HG03575 (cell line): ENCODE results near the gene CMTM8.

Source experiments
- ATAC-seq: cut with Tn5 transposase; IDR thresholded peaks from one replicate; pipeline ENCODE4 v1.9.1; 2021; ENCODE audit not compliant: unreplicated experiment, insufficient number of reproducible peaks, low FRiP score; ENCODE audit errors: extremely low read depth

Gene CMTM8

GRCh38 chr3:32258869-32259268 lies 20.4 kb downstream of the CMTM8 start:
- ATAC-seq = no peak

- no peak for ATAC-seq
Measured at GRCh38 chr3:32261545-32261944, 23.1 kb downstream of the CMTM8 start.

- ATAC-seq = no peak
Measured at GRCh38 chr3:32262201-32262600, 23.7 kb downstream of the CMTM8 start.

- ATAC-seq = no peak
Measured at GRCh38 chr3:32274306-32274705, 35.8 kb downstream of the CMTM8 start.

GRCh38 chr3:32275506-32275905 lies 37.0 kb downstream of the CMTM8 start:
- ATAC-seq = no peak

- ATAC-seq = no peak
Measured at GRCh38 chr3:32276279-32276841, 37.9 kb downstream of the CMTM8 start.

- ATAC-seq = no peak
Measured at GRCh38 chr3:32278714-32279113, 40.2 kb downstream of the CMTM8 start.

GRCh38 chr3:32280262-32280910 lies 41.9 kb downstream of the CMTM8 start:
- no peak for ATAC-seq

GRCh38 chr3:32281570-32282106 lies 43.2 kb downstream of the CMTM8 start:
- ATAC-seq = no peak

GRCh38 chr3:32282578-32283154 lies 44.2 kb downstream of the CMTM8 start:
- no peak for ATAC-seq

GRCh38 chr3:32283304-32283703 lies 44.8 kb downstream of the CMTM8 start:
- no peak for ATAC-seq

- no peak for ATAC-seq
Measured at GRCh38 chr3:32284443-32285212, 46.1 kb downstream of the CMTM8 start.

- ATAC-seq = no peak
Measured at GRCh38 chr3:32285891-32286290, 47.4 kb downstream of the CMTM8 start.

GRCh38 chr3:32288819-32289218 lies 50.3 kb downstream of the CMTM8 start:
- ATAC-seq = no peak

- no peak for ATAC-seq
Measured at GRCh38 chr3:32290619-32291018, 52.1 kb downstream of the CMTM8 start.

GRCh38 chr3:32292085-32292796 lies 53.8 kb downstream of the CMTM8 start:
- no peak for ATAC-seq

GRCh38 chr3:32293903-32294302 lies 55.4 kb downstream of the CMTM8 start:
- no peak for ATAC-seq

GRCh38 chr3:32296251-32297204 lies 58.0 kb downstream of the CMTM8 start:
- no peak for ATAC-seq
